ENCODE results near the gene AMOTL1.

The AMOTL1 gene

GRCh38 chr11:94858012-94858705, 90.0 kb downstream of the AMOTL1 start:
- DNase-seq: no peak

- no peak for DNase-seq
Observed at GRCh38 chr11:94860333-94860732, 92.2 kb downstream of the AMOTL1 start.

GRCh38 chr11:94861306-94861845, 93.2 kb downstream of the AMOTL1 start:
- no peak for DNase-seq

- DNase-seq: no peak
Observed at GRCh38 chr11:94862926-94863880, 95.0 kb downstream of the AMOTL1 start.

GRCh38 chr11:94864506-94865045, 96.4 kb downstream of the AMOTL1 start:
- no peak for DNase-seq

- no peak for DNase-seq
Observed at GRCh38 chr11:94866231-94866822, 98.2 kb downstream of the AMOTL1 start.

GRCh38 chr11:94866936-94867795, 99.0 kb downstream of the AMOTL1 start:
- DNase-seq: no peak

- no peak for DNase-seq
Observed at GRCh38 chr11:94868468-94868867, 100.3 kb downstream of the AMOTL1 start.

- DNase-seq: no peak
Observed at GRCh38 chr11:94869186-94869585, 101.0 kb downstream of the AMOTL1 start.

- DNase-seq: no peak
Observed at GRCh38 chr11:94870422-94870821, 102.3 kb downstream of the AMOTL1 start.

- no peak for DNase-seq
Observed at GRCh38 chr11:94871491-94872185, 103.5 kb downstream of the AMOTL1 start.

- no peak for DNase-seq
Observed at GRCh38 chr11:94873916-94874540, 105.9 kb downstream of the AMOTL1 start.

- no peak for DNase-seq
Observed at GRCh38 chr11:94876222-94876621, 108.1 kb downstream of the AMOTL1 start.

GRCh38 chr11:94876645-94877442, 108.7 kb downstream of the AMOTL1 start:
- DNase-seq: peak; percentile 1 to 46

GRCh38 chr11:94877443-94878200, 109.5 kb downstream of the AMOTL1 start:
- no peak for DNase-seq

GRCh38 chr11:94879006-94879405, 110.8 kb downstream of the AMOTL1 start:
- DNase-seq: no peak

- DNase-seq: no peak
Observed at GRCh38 chr11:94880216-94880615, 112.1 kb downstream of the AMOTL1 start.

- DNase-seq: no peak
Observed at GRCh38 chr11:94882931-94883330, 114.8 kb downstream of the AMOTL1 start.

- DNase-seq: no peak
Observed at GRCh38 chr11:94883878-94884277, 115.7 kb downstream of the AMOTL1 start.

Data from CD4-positive, alpha-beta T cell treated with Interleukin-1 beta for 1 hour (primary cell).